Common myeloid progenitor, CD34-positive (primary cell): ENCODE data around the gene MKRN2.

ENCODE experiments used
- CTCF ChIA-PET: fragments of 350-600 bp; sonication (Branson Sonifier 250); formaldehyde crosslinking; loops from one replicate; lab custom pipeline; 2021; ENCODE audit warnings: antibody characterized with exemption; lab: Charles Lee
- POLR2A ChIA-PET: fragments of 350-600 bp; sonication (Branson Sonifier 250); formaldehyde crosslinking; loops from one replicate; lab custom pipeline; 2021; ENCODE audit warnings: antibody characterized with exemption; lab: Charles Lee
- DNase-seq, 3 donors: peaks; one replicate each; pipeline versions ENCODE4 v3.0.0 to v3.0.0-alpha.2; 2013
- H3K27ac ChIP-seq, 2 experiments: 1 replicate in 1 of 2; 2 replicates in 1 of 2; pipeline ENCODE4 v1.7.0; 2013; ENCODE audit warnings: inconsistent platforms in 2 of 2, low read length in 2 of 2, mild to moderate bottlenecking in 2 of 2, low read depth in 1 of 2, moderate library complexity in 1 of 2; ENCODE audit not compliant: severe bottlenecking in 2 of 2, insufficient read depth in 1 of 2, poor library complexity in 1 of 2
- H3K27me3 ChIP-seq, 5 experiments: replicated peaks in 2 of 5; 1 replicate in 3 of 5; 2 replicates in 2 of 5; pipeline versions ENCODE4 v1.6.1 to v1.7.0; 2013; ENCODE audit warnings: low read length in 4 of 5, mild to moderate bottlenecking in 2 of 5, moderate library complexity in 2 of 5, inconsistent platforms in 1 of 5; ENCODE audit not compliant: insufficient read depth in 5 of 5, control insufficient read depth in 4 of 5
- H3K36me3 ChIP-seq, 4 experiments: 1 replicate in 2 of 4; 2 replicates in 2 of 4; pipeline versions ENCODE4 v1.6.1 to v1.7.0; 2013; ENCODE audit warnings: low read length in 3 of 4, control low read depth in 1 of 4, mild to moderate bottlenecking in 1 of 4; ENCODE audit not compliant: control insufficient read depth in 4 of 4, insufficient read depth in 4 of 4
- H3K4me1 ChIP-seq, 4 experiments: 1 replicate in 3 of 4; 2 replicates in 1 of 4; pipeline versions ENCODE4 v1.6.1 to v1.7.1; 2013; ENCODE audit warnings: low read length in 3 of 4, mild to moderate bottlenecking in 3 of 4, control low read depth in 1 of 4, inconsistent platforms in 1 of 4, moderate library complexity in 1 of 4; ENCODE audit not compliant: control insufficient read depth in 4 of 4, insufficient read depth in 4 of 4; ENCODE audit errors: control extremely low read depth in 1 of 4
- H3K4me3 ChIP-seq, 7 experiments: 1 replicate in 4 of 7; 2 replicates in 3 of 7; pipeline versions ENCODE4 v1.5.1 to v1.7.0; 2013; ENCODE audit warnings: mild to moderate bottlenecking in 7 of 7, low read length in 6 of 7, moderate library complexity in 6 of 7, inconsistent platforms in 2 of 7, low read depth in 2 of 7, control low read depth in 1 of 7; ENCODE audit not compliant: insufficient read depth in 4 of 7, control insufficient read depth in 1 of 7; ENCODE audit errors: extremely low read depth in 1 of 7
- H3K9me3 ChIP-seq, 5 experiments: 1 replicate in 4 of 5; 2 replicates in 1 of 5; pipeline versions ENCODE4 v1.6.1 to v1.7.1; 2013; ENCODE audit warnings: low read length in 4 of 5, mild to moderate bottlenecking in 2 of 5, inconsistent platforms in 1 of 5, low read depth in 1 of 5, moderate library complexity in 1 of 5; ENCODE audit not compliant: control insufficient read depth in 4 of 5, insufficient read depth in 2 of 5; ENCODE audit errors: control extremely low read depth in 1 of 5
- whole genome bisulfite sequencing: methylation state at CpG from one replicate; pipeline ENCODE4 v1.1.5; 2013; ENCODE audit not compliant: insufficient coverage; 5-methylcytosine and 5-hydroxymethylcytosine counted together

MKRN2 gene

GRCh38 chr3:12553921-12554391 is 2.9 kb upstream of the MKRN2 start:
- Histone ChIP-seq H3K4me3 (peak overlapping the region; percentile 50 to 89 (median 79)), H3K27ac (peak overlapping the region in 1 of 2 experiments; percentile 58), H3K36me3 (no peaks in the 10 kb centered on the region), H3K9me3 (no peaks in the 10 kb centered on the region), H3K27me3 (peaks cover 0 to 31% (median 2%) of the 10 kb centered on the region in 5 experiments), H3K4me1 (peaks cover 5 to 31% (median 20%) of the 10 kb centered on the region in 4 experiments)
- ChIA-PET CTCF (interaction anchor here (0.7 kb wide), 1 partner anchor 153 kb away, joined by 3 read pairs; no protein-coding TSS in a partner anchor), POLR2A (interaction anchor here (0.9 kb wide), 1 partner anchor 16 kb away, joined by 3 read pairs; no protein-coding TSS in a partner anchor)
- peak; percentile 20 to 52 (median 42) for DNase-seq
- WGBS = 3% methylated on average over 20 of the region's 26 CpGs

DNA sequence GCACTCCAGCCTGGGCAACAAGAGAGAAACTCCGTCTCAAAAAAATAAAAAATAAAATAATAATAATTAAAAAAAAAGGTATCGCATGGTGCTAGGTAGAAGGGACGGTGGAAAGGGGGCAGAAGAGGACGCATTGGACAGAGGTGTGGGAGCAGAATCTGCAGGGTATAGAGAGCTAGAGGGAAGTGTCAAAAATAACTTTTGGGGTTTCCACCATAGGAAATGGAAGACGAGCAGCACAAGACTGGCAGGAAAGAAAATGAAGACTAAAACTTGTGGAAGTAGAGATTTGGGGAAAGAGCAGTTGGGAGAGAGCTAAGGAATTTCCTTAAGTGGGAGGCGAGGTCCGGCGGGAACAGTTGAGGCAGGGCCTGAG is 585 bp upstream of the MKRN2 start:
- Histone ChIP-seq H3K4me1 (peaks cover 5 to 43% (median 22%) of the 10 kb centered on the region in 4 experiments), H3K27me3 (peaks cover 0 to 30% (median 0%) of the 10 kb centered on the region in 5 experiments), H3K36me3 (no peaks in the 10 kb centered on the region), H3K4me3 (peak overlapping the region; percentile 81 to 98 (median 91)), H3K27ac (peak overlapping the region in 1 of 2 experiments; percentile 91), H3K9me3 (no peaks in the 10 kb centered on the region)
- POLR2A ChIA-PET = no interaction called here
- WGBS = 0% methylated on average over 4 of the region's 8 CpGs
- peak in 2 of 3 donors; percentile 44 to 47 for DNase-seq
- CTCF ChIA-PET = interaction anchor here (1.3 kb wide), 1 partner anchor 14 kb away, joined by 4 read pairs; no protein-coding TSS in a partner anchor

- Histone ChIP-seq H3K9me3 (no peaks in the 10 kb centered on the region), H3K27ac (peak overlapping the region; percentile 78 to 91), H3K36me3 (no peaks in the 10 kb centered on the region), H3K27me3 (peaks cover 0 to 25% (median 0%) of the 10 kb centered on the region in 5 experiments), H3K4me1 (peaks cover 5 to 43% (median 22%) of the 10 kb centered on the region in 4 experiments), H3K4me3 (peak overlapping the region; percentile 81 to 98 (median 91))
- CTCF ChIA-PET = no interaction called here
- no peak for DNase-seq
- 0% methylated on average over 12 of the region's 18 CpGs for WGBS
- POLR2A ChIA-PET = no interaction called here
These were observed 700 bp downstream of the MKRN2 start for GRCh38 chr3:12557473-12558100.

DNA sequence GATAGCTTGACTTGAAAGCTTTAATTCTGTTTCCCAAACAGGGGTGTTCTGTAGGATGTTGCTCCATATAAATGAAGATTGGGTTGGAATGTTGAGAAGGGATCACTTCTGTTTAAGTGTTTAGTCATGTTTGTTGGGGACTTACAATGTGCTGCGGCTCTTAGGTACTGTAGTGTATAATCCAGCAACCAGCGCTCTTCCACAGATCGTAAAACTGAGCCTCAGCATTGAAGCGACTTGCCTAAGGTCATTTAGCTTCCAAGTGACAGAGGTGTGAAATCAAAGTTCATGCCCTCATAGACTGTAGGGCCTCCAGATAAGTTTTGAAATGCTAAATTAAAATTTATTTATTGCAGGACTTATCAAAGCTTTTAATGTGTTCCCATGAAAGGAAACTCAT is 1.8 kb downstream of the MKRN2 start:
- ChIA-PET CTCF (interaction anchor here (1.1 to 2.2 kb wide), 2 partner anchors 17 to 436 kb away, joined by 3 to 7 read pairs; no protein-coding TSS in a partner anchor), POLR2A (interaction anchor here (0.7 kb wide), 1 partner anchor 221 kb away, joined by 3 read pairs; no protein-coding TSS in a partner anchor)
- H3K36me3 ChIP-seq = no peaks in the 10 kb centered on the region
- H3K4me3 ChIP-seq = peak overlapping the region in 2 of 7 experiments; percentile 26 to 91
- peaks cover 5 to 41% (median 20%) of the 10 kb centered on the region in 4 experiments for H3K4me1 ChIP-seq
- H3K27me3 ChIP-seq = peaks cover 0 to 16% (median 0%) of the 10 kb centered on the region in 5 experiments
- H3K9me3 ChIP-seq = no peaks in the 10 kb centered on the region
- 100% methylated on average over 4 of the region's 4 CpGs for WGBS
- no peak overlapping the region for H3K27ac ChIP-seq
- no peak for DNase-seq

DNA sequence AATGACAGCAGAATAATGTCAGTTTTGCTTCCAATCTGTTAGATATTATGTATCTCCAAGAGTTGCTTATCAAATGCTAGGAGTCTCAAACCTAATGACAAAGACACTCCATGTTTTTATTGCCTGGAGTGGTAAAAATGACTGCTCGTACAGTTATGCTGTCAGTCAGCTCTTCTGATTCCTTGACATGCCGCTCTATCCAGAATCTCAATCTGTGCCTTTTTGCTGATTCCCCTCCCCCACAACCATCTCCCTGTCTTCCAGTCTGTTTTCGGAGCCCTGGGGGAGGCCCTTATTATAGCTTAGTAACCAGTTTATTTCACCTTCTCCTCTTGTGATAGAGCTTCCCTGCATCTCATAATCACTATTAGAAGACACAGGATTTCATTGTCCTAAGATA is 2.6 kb downstream of the MKRN2 start:
- Histone ChIP-seq H3K36me3 (no peaks in the 10 kb centered on the region), H3K9me3 (no peaks in the 10 kb centered on the region), H3K4me3 (no peak overlapping the region), H3K27ac (no peak overlapping the region), H3K27me3 (peaks cover 0 to 8% (median 0%) of the 10 kb centered on the region in 5 experiments), H3K4me1 (peaks cover 5 to 36% (median 17%) of the 10 kb centered on the region in 4 experiments)
- 100% methylated on average over 3 of the region's 3 CpGs for WGBS
- no peak for DNase-seq
- ChIA-PET CTCF (interaction anchor here (1.1 to 2.2 kb wide), 2 partner anchors 17 to 435 kb away, joined by 3 to 7 read pairs; no protein-coding TSS in a partner anchor), POLR2A (interaction anchor here (0.7 kb wide), 1 partner anchor 220 kb away, joined by 3 read pairs; no protein-coding TSS in a partner anchor)

GRCh38 chr3:12560505-12561190 is 3.8 kb downstream of the MKRN2 start:
- H3K4me3 ChIP-seq = no peak overlapping the region
- H3K36me3 ChIP-seq = peaks cover 0 to 2% (median 0%) of the 10 kb centered on the region in 4 experiments
- peaks cover 0 to 3% (median 0%) of the 10 kb centered on the region in 5 experiments for H3K9me3 ChIP-seq
- ChIA-PET CTCF (no interaction called here), POLR2A (no interaction called here)
- peaks cover 5 to 34% (median 17%) of the 10 kb centered on the region in 4 experiments for H3K4me1 ChIP-seq
- H3K27ac ChIP-seq = no peak overlapping the region
- 93% methylated on average over 3 of the region's 5 CpGs for WGBS
- peaks cover 0 to 1% (median 0%) of the 10 kb centered on the region in 5 experiments for H3K27me3 ChIP-seq
- DNase-seq = peak in 1 of 3 donors; percentile 13
